SK-N-SH treated with all-trans-retinoic acid at 6 μM for 48 hours (cell line): Measurements from ENCODE around the gene FAM83C.

Experiments used
- ATAC-seq: fragments of 200-7000 bp; cut with Tn5 transposase; 3 replicates; pipeline ENCODE4 v1.9.1; 2020; ENCODE audit warnings: mild to moderate bottlenecking, moderate library complexity
- BACH2 ChIP-seq: fragments of 250-450 bp; sonication (Bioruptor Pico); IDR thresholded peaks from 2 replicates; pipeline ENCODE4 v1.9.0; 2021; ENCODE audit warnings: mild to moderate bottlenecking, borderline replicate concordance
- CREB5 ChIP-seq: fragments of 250-450 bp; sonication (Bioruptor Pico); IDR thresholded peaks from 2 replicates; pipeline ENCODE4 v1.5.1; 2020; ENCODE audit warnings: low read depth, mild to moderate bottlenecking, moderate library complexity
- CSDC2 ChIP-seq: fragments of 250-450 bp; sonication (Bioruptor Pico); IDR thresholded peaks from 2 replicates; pipeline ENCODE4 v1.5.0; 2020; ENCODE audit warnings: mild to moderate bottlenecking, moderate library complexity
- CSRNP3 ChIP-seq: fragments of 250-450 bp; sonication (Bioruptor Pico); IDR thresholded peaks from 2 replicates; pipeline ENCODE4 v1.5.1; 2021; ENCODE audit warnings: mild to moderate bottlenecking, moderate library complexity
- ESRRG ChIP-seq: fragments of 250-450 bp; sonication (Bioruptor Pico); IDR thresholded peaks from 2 replicates; pipeline ENCODE4 v1.6.1; 2021; ENCODE audit warnings: mild to moderate bottlenecking
- GLIS3 ChIP-seq: fragments of 250-450 bp; sonication (Bioruptor Pico); IDR thresholded peaks from 2 replicates; pipeline ENCODE4 v1.5.0; 2020; ENCODE audit warnings: mild to moderate bottlenecking, moderate library complexity
- ISL1 ChIP-seq: fragments of 250-450 bp; sonication (Bioruptor Pico); IDR thresholded peaks from 2 replicates; pipeline ENCODE4 v2.1.2; 2022; ENCODE audit warnings: mild to moderate bottlenecking, moderate library complexity
- OSR1 ChIP-seq: fragments of 250-450 bp; sonication (Bioruptor Pico); IDR thresholded peaks from 2 replicates; pipeline ENCODE4 v1.8.0; 2022; ENCODE audit warnings: moderate library complexity, mild to moderate bottlenecking, inconsistent platforms
- POU6F1 ChIP-seq: fragments of 250-450 bp; sonication (Bioruptor Pico); IDR thresholded peaks from 2 replicates; pipeline ENCODE4 v1.8.0; 2021; ENCODE audit warnings: low read depth, mild to moderate bottlenecking, moderate library complexity, borderline replicate concordance
- RARB ChIP-seq: fragments of 250-450 bp; sonication (Bioruptor Pico); IDR thresholded peaks from 2 replicates; pipeline ENCODE4 v1.8.0; 2021; ENCODE audit warnings: mild to moderate bottlenecking, moderate library complexity
- SNAI2 ChIP-seq: fragments of 250-450 bp; sonication (Bioruptor Pico); IDR thresholded peaks from 2 replicates; pipeline ENCODE4 v1.5.0; 2020; ENCODE audit warnings: mild to moderate bottlenecking, moderate library complexity
- TOX ChIP-seq: fragments of 250-450 bp; sonication (Bioruptor Pico); IDR thresholded peaks from 2 replicates; pipeline ENCODE4 v1.8.0; 2021; ENCODE audit warnings: mild to moderate bottlenecking, moderate library complexity, borderline replicate concordance
- ZC3H10 ChIP-seq: fragments of 250-450 bp; sonication (Bioruptor Pico); IDR thresholded peaks from 2 replicates; pipeline ENCODE4 v1.5.1; 2021; ENCODE audit warnings: mild to moderate bottlenecking, moderate library complexity
- ZFP3 ChIP-seq: fragments of 250-450 bp; sonication (Bioruptor Pico); IDR thresholded peaks from 2 replicates; pipeline ENCODE4 v1.5.0; 2020; ENCODE audit warnings: mild to moderate bottlenecking, moderate library complexity
- ZFP30 ChIP-seq: fragments of 450-650 bp; formaldehyde crosslinking; IDR thresholded peaks from 2 replicates; pipeline ENCODE4 v1.5.0; 2022; ENCODE audit warnings: mild to moderate bottlenecking, moderate library complexity
- ZNF70 ChIP-seq: fragments of 450-650 bp; formaldehyde crosslinking; IDR thresholded peaks from 2 replicates; pipeline ENCODE4 v1.5.0; 2020; ENCODE audit warnings: mild to moderate bottlenecking, moderate library complexity
- ZNF8 ChIP-seq: fragments of 450-650 bp; formaldehyde crosslinking; IDR thresholded peaks from 2 replicates; pipeline ENCODE4 v1.5.0; 2020; ENCODE audit warnings: mild to moderate bottlenecking, moderate library complexity
- TF ChIP-seq, protein P1 (sequence below): fragments of 250-450 bp; sonication (Bioruptor Pico); IDR thresholded peaks from 2 replicates; pipeline ENCODE4 v1.8.0; 2020; ENCODE audit warnings: mild to moderate bottlenecking, moderate library complexity, borderline replicate concordance

Gene FAM83C

GRCh38 chr20:35277531-35278395 lies 14.5 kb downstream of the FAM83C start, which contains the start of gene MMP24OS:
Gene MMP24OS, minus strand, starts transcription at chr20:35278122. Its CDS starts 193 bp downstream, at chr20:35277929.
- TF ChIP-seq GLIS3 (CRISPR knock-in tag): peak; percentile 28; the same call in 1 of the 2 replicates
- no peak for TF ChIP-seq ZNF8 (CRISPR knock-in tag)
- peak; percentile 25; the same call in 1 of the 2 replicates for TF ChIP-seq ESRRG
- peak; percentile 92 for ATAC-seq

GRCh38 chr20:35277127-35277526 lies 15.1 kb downstream of the FAM83C start:
- TF ChIP-seq TOX (CRISPR knock-in tag) (no peak), ZFP30 (CRISPR knock-in tag) (no peak), BACH2 (no peak), ISL1 (CRISPR knock-in tag) (no peak)
- ATAC-seq: peak; percentile 22

DNA sequence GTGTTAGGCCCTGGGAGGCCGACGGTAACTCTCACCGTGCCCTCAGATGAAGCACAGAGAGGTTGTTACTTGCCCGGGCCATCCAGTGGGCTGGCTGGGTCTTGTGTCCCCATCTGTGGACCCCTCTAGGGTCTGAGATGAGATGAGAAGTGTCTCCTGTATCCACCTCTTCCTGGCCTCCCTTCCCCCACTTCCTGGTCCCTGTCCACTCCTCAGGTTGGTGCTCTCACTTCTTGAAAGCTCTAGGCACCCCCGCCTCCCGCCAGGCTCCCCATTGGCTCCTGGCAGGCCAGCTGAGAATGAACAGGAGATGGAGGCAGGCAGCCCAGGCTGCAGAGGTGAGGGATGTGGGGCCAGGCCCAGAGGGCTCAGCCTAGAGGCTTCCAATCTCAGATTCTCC lies 15.8 kb downstream of the FAM83C start:
- ATAC-seq: no peak
- TF ChIP-seq CSRNP3 (CRISPR knock-in tag) (no peak), ZC3H10 (CRISPR knock-in tag) (no peak), ISL1 (CRISPR knock-in tag) (no peak), ZFP3 (no peak), ESRRG (no peak), OSR1 (CRISPR knock-in tag) (no peak)
- TF ChIP-seq, protein P1, sequence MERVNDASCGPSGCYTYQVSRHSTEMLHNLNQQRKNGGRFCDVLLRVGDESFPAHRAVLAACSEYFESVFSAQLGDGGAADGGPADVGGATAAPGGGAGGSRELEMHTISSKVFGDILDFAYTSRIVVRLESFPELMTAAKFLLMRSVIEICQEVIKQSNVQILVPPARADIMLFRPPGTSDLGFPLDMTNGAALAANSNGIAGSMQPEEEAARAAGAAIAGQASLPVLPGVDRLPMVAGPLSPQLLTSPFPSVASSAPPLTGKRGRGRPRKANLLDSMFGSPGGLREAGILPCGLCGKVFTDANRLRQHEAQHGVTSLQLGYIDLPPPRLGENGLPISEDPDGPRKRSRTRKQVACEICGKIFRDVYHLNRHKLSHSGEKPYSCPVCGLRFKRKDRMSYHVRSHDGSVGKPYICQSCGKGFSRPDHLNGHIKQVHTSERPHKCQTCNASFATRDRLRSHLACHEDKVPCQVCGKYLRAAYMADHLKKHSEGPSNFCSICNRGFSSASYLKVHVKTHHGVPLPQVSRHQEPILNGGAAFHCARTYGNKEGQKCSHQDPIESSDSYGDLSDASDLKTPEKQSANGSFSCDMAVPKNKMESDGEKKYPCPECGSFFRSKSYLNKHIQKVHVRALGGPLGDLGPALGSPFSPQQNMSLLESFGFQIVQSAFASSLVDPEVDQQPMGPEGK (CRISPR knock-in tag): no peak
- TF ChIP-seq, all 23 proteins: peak for 0

GRCh38 chr20:35275741-35276251 lies 16.4 kb downstream of the FAM83C start:
- TF ChIP-seq CSDC2 (CRISPR knock-in tag) (no peak), POU6F1 (CRISPR knock-in tag) (no peak), ZFP30 (CRISPR knock-in tag) (no peak)
- no peak for ATAC-seq

- TF ChIP-seq ZNF70 (CRISPR knock-in tag) (no peak), CSDC2 (CRISPR knock-in tag) (no peak), CSRNP3 (CRISPR knock-in tag) (no peak), RARB (CRISPR knock-in tag) (no peak), CREB5 (CRISPR knock-in tag) (no peak), SNAI2 (CRISPR knock-in tag) (no peak), ISL1 (CRISPR knock-in tag) (no peak)
- ATAC-seq: no peak
Measured at GRCh38 chr20:35274172-35275092, 17.8 kb downstream of the FAM83C start.
